ENCODE data around the gene HOXC10. TPM values are rescaled to one million over a fixed set of nuclear protein-coding genes. Genes with fewer than 3 reads are reported as not detected.
A peak's percentile ranks its signal among the peaks of the same experiment; 100 is the strongest.

Gene HOXC10
- total RNA-seq, 3 donors from 2014 or later = not detected

DNA sequence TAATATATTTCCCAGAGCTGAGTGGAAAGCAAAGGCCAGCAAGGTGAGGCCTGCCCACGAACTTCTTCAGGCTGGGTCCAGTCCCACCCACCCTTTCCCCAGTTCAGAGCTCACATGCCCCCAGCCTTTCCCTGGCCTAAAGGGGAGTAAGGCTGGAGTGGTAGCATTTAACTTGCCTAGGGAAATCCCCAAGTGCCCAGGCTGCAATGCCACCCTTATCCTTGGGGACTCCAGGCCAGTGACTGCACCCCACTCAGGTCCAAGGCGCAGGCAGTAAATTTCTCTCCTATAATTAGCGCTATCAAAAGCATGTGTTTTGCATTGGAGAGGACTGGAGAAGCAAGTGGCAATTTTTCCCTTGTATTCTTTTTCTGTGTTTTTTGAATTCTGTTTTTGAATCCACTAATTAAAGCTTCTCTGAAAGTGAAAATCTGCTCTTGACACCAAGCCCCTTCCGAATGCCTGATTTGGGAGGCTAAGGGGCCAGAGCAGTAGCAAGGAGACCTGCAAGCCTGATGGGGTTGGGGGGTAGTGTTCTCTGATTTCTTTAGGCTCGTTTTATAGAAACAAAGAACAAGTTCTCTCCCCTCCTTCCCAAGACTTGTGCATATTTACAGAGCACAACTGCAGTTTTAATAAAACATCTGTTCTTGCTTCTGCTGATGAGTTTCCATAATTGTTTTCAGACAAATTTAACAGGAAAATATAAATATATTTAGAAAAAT lies 39.8 kb downstream of the HOXC10 start:
- Histone ChIP-seq H3K36me3 (ENCODE audit: low read depth) (no peaks in the 10 kb centered on the region), H3K9me3 (no peaks in the 10 kb centered on the region), H3K4me3 (no peak overlapping the region), H3K4me1 (ENCODE audit: low read depth) (peaks cover 7% of the 10 kb centered on the region)
- intact Hi-C loops (cut with DNase I, micrococcal nuclease) = loop anchor here in 1 of 2 donors (5.0 kb wide), 1 partner anchor 168 kb away; no protein-coding TSS in a partner anchor
- TF ChIP-seq CTCF (IDR thresholded peaks at IDR 0.05) = no peak
- DNase-seq = no peak
- no peak for ATAC-seq

- H3K4me3 ChIP-seq = no peak overlapping the region
- H3K9me3 ChIP-seq = no peaks in the 10 kb centered on the region
- intact Hi-C loops (cut with DNase I, micrococcal nuclease) = loop anchor here in 1 of 2 donors (5.0 kb wide), 1 partner anchor 167 kb away; no protein-coding TSS in a partner anchor
- no peak for TF ChIP-seq CTCF (IDR thresholded peaks at IDR 0.05)
- peaks cover 7% of the 10 kb centered on the region for H3K4me1 ChIP-seq (ENCODE audit: low read depth)
- no peak for ATAC-seq
- no peaks in the 10 kb centered on the region for H3K36me3 ChIP-seq (ENCODE audit: low read depth)
- no peak for DNase-seq
Observed at GRCh38 chr12:54025499-54026405, 40.8 kb downstream of the HOXC10 start.

- peak; percentile 49 for ATAC-seq
- no peak for TF ChIP-seq CTCF (IDR thresholded peaks at IDR 0.05)
- H3K4me3 ChIP-seq = no peak overlapping the region
- intact Hi-C loops (cut with DNase I, micrococcal nuclease) = loop anchor here in 1 of 2 donors (5.0 kb wide), 1 partner anchor 165 kb away; no protein-coding TSS in a partner anchor
- H3K9me3 ChIP-seq = no peaks in the 10 kb centered on the region
- no peak for DNase-seq
- H3K4me1 ChIP-seq (ENCODE audit: low read depth) = peaks cover 7% of the 10 kb centered on the region
- H3K36me3 ChIP-seq (ENCODE audit: low read depth) = no peaks in the 10 kb centered on the region
Observed at GRCh38 chr12:54026640-54027441, 41.9 kb downstream of the HOXC10 start.

GRCh38 chr12:54027442-54027786 lies 42.5 kb downstream of the HOXC10 start:
- H3K4me1 ChIP-seq (ENCODE audit: low read depth) = peaks cover 7% of the 10 kb centered on the region
- no peak for ATAC-seq
- intact Hi-C loops (cut with DNase I, micrococcal nuclease) = loop anchor here in 1 of 2 donors (5.0 kb wide), 1 partner anchor 165 kb away; no protein-coding TSS in a partner anchor

More at GRCh38 chr12:54027442-54027786, 42.5 kb downstream of the HOXC10 start:
- H3K36me3 ChIP-seq (ENCODE audit: low read depth) = no peaks in the 10 kb centered on the region
- TF ChIP-seq CTCF (IDR thresholded peaks at IDR 0.05) = no peak
- no peak for DNase-seq
- no peaks in the 10 kb centered on the region for H3K9me3 ChIP-seq
- no peak overlapping the region for H3K4me3 ChIP-seq
